Right lobe of liver (tissue), 4 donors: ENCODE results near the gene SMAD7.

ENCODE experiments used
- POLR2A ChIP-seq: fragments of 450-650 bp; IDR thresholded peaks from one replicate; pipeline ENCODE4 v1.6.1; 2017; ENCODE audit warnings: antibody characterized with exemption, mild to moderate bottlenecking
- TF ChIP-seq, protein P1 (sequence below), 4 donors: fragments of 200-600 bp in 3 of 4; fragments of 450-650 bp in 1 of 4; IDR thresholded peaks; one replicate each; pipeline versions ENCODE4 v1.5.1 to v1.8.0; 2016 to 2022; ENCODE audit warnings: antibody characterized with exemption in 4 of 4, mild to moderate bottlenecking in 2 of 4
- donor health status: DM: no; HTN: no; CAD: no.
- donor health status: DM: no; HTN: no; CAD: no.
- donor health status: DM: no; HTN: yes; CAD: no.

DNA sequence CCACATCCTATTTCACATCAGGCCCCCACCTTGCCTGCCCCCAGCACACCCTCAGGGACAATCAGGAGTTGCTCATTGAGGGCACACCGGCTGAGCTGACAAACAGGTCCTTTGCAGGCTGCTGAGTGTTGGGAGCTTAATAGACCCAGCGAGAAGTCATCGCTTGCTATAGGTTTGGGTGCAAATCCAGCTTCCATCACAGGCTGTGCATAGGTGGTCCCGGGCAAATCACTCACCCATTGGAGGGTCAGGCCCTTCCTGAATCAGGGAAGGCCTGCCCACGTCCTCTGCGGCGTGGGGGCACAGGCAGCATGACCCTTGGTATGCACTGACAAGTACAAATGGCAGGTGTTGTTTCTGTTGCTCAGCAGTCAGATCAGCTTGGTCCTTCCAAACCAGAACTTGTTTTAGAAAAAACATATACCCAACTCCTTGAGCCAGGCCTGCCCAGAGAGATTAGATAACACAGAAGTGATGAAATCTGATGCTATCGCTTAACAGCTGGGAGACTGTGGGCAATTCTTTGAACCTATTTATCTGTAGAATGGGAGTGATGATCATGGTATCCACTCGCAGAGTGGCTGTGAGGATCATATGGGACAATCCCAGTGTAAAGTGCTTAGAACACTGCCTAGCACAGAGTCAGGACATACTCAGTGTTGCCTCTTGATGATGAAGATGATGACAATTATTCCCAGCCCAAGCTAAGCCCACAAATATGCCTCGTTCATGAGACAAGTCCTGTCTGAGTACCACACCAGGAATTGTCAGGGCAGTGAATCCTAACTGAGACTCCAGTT lies 34.9 kb downstream of the SMAD7 start:
- TF ChIP-seq POLR2A: no peak
- TF ChIP-seq, protein P1, sequence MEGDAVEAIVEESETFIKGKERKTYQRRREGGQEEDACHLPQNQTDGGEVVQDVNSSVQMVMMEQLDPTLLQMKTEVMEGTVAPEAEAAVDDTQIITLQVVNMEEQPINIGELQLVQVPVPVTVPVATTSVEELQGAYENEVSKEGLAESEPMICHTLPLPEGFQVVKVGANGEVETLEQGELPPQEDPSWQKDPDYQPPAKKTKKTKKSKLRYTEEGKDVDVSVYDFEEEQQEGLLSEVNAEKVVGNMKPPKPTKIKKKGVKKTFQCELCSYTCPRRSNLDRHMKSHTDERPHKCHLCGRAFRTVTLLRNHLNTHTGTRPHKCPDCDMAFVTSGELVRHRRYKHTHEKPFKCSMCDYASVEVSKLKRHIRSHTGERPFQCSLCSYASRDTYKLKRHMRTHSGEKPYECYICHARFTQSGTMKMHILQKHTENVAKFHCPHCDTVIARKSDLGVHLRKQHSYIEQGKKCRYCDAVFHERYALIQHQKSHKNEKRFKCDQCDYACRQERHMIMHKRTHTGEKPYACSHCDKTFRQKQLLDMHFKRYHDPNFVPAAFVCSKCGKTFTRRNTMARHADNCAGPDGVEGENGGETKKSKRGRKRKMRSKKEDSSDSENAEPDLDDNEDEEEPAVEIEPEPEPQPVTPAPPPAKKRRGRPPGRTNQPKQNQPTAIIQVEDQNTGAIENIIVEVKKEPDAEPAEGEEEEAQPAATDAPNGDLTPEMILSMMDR (IDR thresholded peaks at IDR 0.05): no peak
